HCT116 (cell line): Measurements from ENCODE around the gene ABHD17C. TPM values are rescaled to one million over a fixed set of nuclear protein-coding genes. Genes with fewer than 3 reads are reported as not detected.

Experiments used
- ATAC-seq: fragments of 200-7000 bp; cut with Tn5 transposase; 2 replicates; pipeline ENCODE4 v1.9.1; 2020; ENCODE audit warnings: mild to moderate bottlenecking, moderate library complexity
- BruUV-seq: library from RNA; stranded (reverse); fragments of 400-500 nt; replicated peaks from 2 replicates; lab custom pipeline; 2021; lab: Mats Ljungman, UMichigan
- CTCF ChIA-PET: fragments of 300-600 bp; sonication (Branson Sonifier 250); formaldehyde crosslinking; loops from one replicate; lab custom pipeline; 2021; ENCODE audit warnings: antibody characterized with exemption; lab: Charles Lee
- POLR2A ChIA-PET: fragments of 300-600, 350-600 bp; sonication (Branson Sonifier 250); formaldehyde crosslinking; loops from one replicate; lab custom pipeline; 2021; ENCODE audit warnings: antibody characterized with exemption; lab: Charles Lee
- RAD21 ChIA-PET, 2 experiments: fragments of 300-600 bp; sonication (Branson Sonifier 250); formaldehyde crosslinking; loops; one replicate each; lab custom pipeline; 2023; ENCODE audit warnings: low total read pairs in 2 of 2; ENCODE audit not compliant: uncharacterized antibody in 2 of 2, unreplicated experiment in 2 of 2, low non-redundant PET in 1 of 2; lab: Charles Lee
- DNase-seq: peaks from one replicate; pipeline ENCODE4 v3.0.0-alpha.2; 2010; ENCODE audit warnings: low read depth, low spot score
- H2AFZ ChIP-seq: fragments of 200-600 bp; shearing (Covaris generic), sonication (generic); 2 replicates; pipeline ENCODE4 v1.6.1; 2017; ENCODE audit warnings: low read depth, mixed run types, mixed read lengths, antibody characterized with exemption, low read length; ENCODE audit not compliant: poor library complexity, severe bottlenecking
- H3K27ac ChIP-seq: 2 replicates; pipeline ENCODE4 v1.5.1; 2012; ENCODE audit warnings: low read depth, low read length
- H3K27me3 ChIP-seq: fragments of 200-600 bp; sonication (generic); 2 replicates; pipeline ENCODE4 v1.6.1; 2016; ENCODE audit warnings: mixed run types, low read length, mixed read lengths; ENCODE audit not compliant: insufficient read depth
- H3K36me3 ChIP-seq, 2 experiments: fragments of 200-500 bp in 1 of 2; fragments of 200-600 bp in 1 of 2; sonication (Bioruptor generic) in 1 of 2; sonication (generic) in 1 of 2; 2 replicates each; pipeline versions ENCODE4 v1.5.1 to v1.6.1; 2014 to 2016; ENCODE audit warnings: low read length in 2 of 2, inconsistent platforms in 1 of 2, mixed read lengths in 1 of 2, mixed run types in 1 of 2; ENCODE audit not compliant: insufficient read depth in 2 of 2, control insufficient read depth in 1 of 2
- H3K4me1 ChIP-seq, 2 experiments: fragments of 200-600 bp in 1 of 2; sonication (generic) in 1 of 2; 2 replicates each; pipeline versions ENCODE4 v1.5.1 to v1.6.1; 2012 to 2017; ENCODE audit warnings: low read length in 2 of 2, inconsistent platforms in 1 of 2, mild to moderate bottlenecking in 1 of 2, mixed read lengths in 1 of 2, mixed run types in 1 of 2, moderate library complexity in 1 of 2; ENCODE audit not compliant: insufficient read depth in 2 of 2, control insufficient read depth in 1 of 2
- H3K4me2 ChIP-seq: fragments of 200-600 bp; sonication (generic); 2 replicates; pipeline ENCODE4 v1.6.1; 2017; ENCODE audit warnings: mixed run types, low read length, mixed read lengths
- H3K4me3 ChIP-seq, 2 experiments: fragments of 200-600 bp in 1 of 2; sonication (generic) in 1 of 2; replicated peaks in 1 of 2; 2 replicates each; pipeline ENCODE4 v1.5.1; 2011 to 2016; ENCODE audit warnings: low read length in 2 of 2, control low read depth in 1 of 2, low read depth in 1 of 2, mild to moderate bottlenecking in 1 of 2, mixed read lengths in 1 of 2, mixed run types in 1 of 2
- H3K79me2 ChIP-seq: fragments of 200-600 bp; sonication (generic); 2 replicates; pipeline ENCODE4 v1.6.1; 2017; ENCODE audit warnings: mild to moderate bottlenecking, mixed run types, low read length, moderate library complexity, mixed read lengths; ENCODE audit not compliant: insufficient read depth
- H3K9ac ChIP-seq: fragments of 200-600 bp; sonication (generic); 2 replicates; pipeline ENCODE4 v1.6.1; 2016; ENCODE audit warnings: low read length, mixed read lengths
- H3K9me2 ChIP-seq: fragments of 200-600 bp; sonication (generic), shearing (Covaris generic); 2 replicates; pipeline ENCODE4 v1.6.1; 2017; ENCODE audit warnings: mixed run types, mild to moderate bottlenecking, moderate library complexity; ENCODE audit not compliant: insufficient read depth
- H3K9me3 ChIP-seq, 2 experiments: fragments of 200-500 bp in 1 of 2; fragments of 200-600 bp in 1 of 2; sonication (Bioruptor generic) in 1 of 2; sonication (generic) in 1 of 2; 2 replicates each; pipeline ENCODE4 v1.6.1; 2014 to 2017; ENCODE audit warnings: low read length in 2 of 2, mixed read lengths in 2 of 2, inconsistent platforms in 1 of 2, low read depth in 1 of 2, mild to moderate bottlenecking in 1 of 2, mixed run types in 1 of 2, moderate library complexity in 1 of 2; ENCODE audit not compliant: control insufficient read depth in 1 of 2, insufficient read depth in 1 of 2
- H4K20me1 ChIP-seq: fragments of 200-600 bp; sonication (generic), shearing (Covaris generic); 2 replicates; pipeline ENCODE4 v1.6.1; 2017; ENCODE audit warnings: mixed run types, mild to moderate bottlenecking, moderate library complexity; ENCODE audit not compliant: insufficient read depth
- CEBPB ChIP-seq: IDR thresholded peaks from 2 replicates; pipeline ENCODE4 v1.6.1; 2012; ENCODE audit warnings: low read depth
- EGR1 ChIP-seq: IDR thresholded peaks from 2 replicates; pipeline ENCODE4 v1.6.1; 2012; ENCODE audit warnings: low read depth
- EZH2 ChIP-seq: fragments of 200-600 bp; sonication (generic); IDR thresholded peaks from 2 replicates; pipeline ENCODE4 v1.6.1; 2017; ENCODE audit warnings: antibody characterized with exemption, mixed run types
- FOSL1 ChIP-seq: IDR thresholded peaks from 2 replicates; pipeline ENCODE4 v1.6.1; 2012; ENCODE audit warnings: low read depth
- JUND ChIP-seq: IDR thresholded peaks from 2 replicates; pipeline ENCODE4 v1.6.1; 2012
- POLR2A ChIP-seq: IDR thresholded peaks from 2 replicates; pipeline ENCODE4 v1.7.0; 2011; ENCODE audit warnings: borderline replicate concordance; ENCODE audit not compliant: insufficient read depth, insufficient read length; ENCODE audit errors: extremely low read depth
- POLR2AphosphoS5 ChIP-seq: IDR thresholded peaks from 2 replicates; pipeline ENCODE4 v1.6.1; 2011; ENCODE audit warnings: mild to moderate bottlenecking, low read depth, low read length, moderate library complexity
- RAD21 ChIP-seq: IDR thresholded peaks from 2 replicates; pipeline ENCODE4 v1.6.1; 2012; ENCODE audit warnings: low read depth, mild to moderate bottlenecking
- TCF7L2 ChIP-seq: IDR thresholded peaks from 2 replicates; pipeline ENCODE4 v1.7.0; 2011; ENCODE audit warnings: borderline replicate concordance, inconsistent platforms; ENCODE audit not compliant: insufficient read depth, insufficient read length; ENCODE audit errors: extremely low read depth
- YY1 ChIP-seq: IDR thresholded peaks from 2 replicates; pipeline ENCODE4 v1.6.1; 2011; ENCODE audit warnings: low read length, low read depth, moderate library complexity, mild to moderate bottlenecking; ENCODE audit not compliant: insufficient replicate concordance; ENCODE audit errors: extremely low read depth
- ZFX ChIP-seq: fragments of 450-650 bp; IDR thresholded peaks from 2 replicates; pipeline ENCODE4 v1.6.1; 2017
- ZNF274 ChIP-seq: fragments of 200-500 bp; sonication (Bioruptor generic); IDR thresholded peaks from 2 replicates; pipeline ENCODE4 v1.6.1; 2014; ENCODE audit warnings: mild to moderate bottlenecking, low read depth, low read length, inconsistent platforms
- intact Hi-C: fragments of 100-400 bp; cut with micrococcal nuclease; formaldehyde crosslinking; loops from 2 replicates; pipeline ENCODE4 v1.10.0; 2022
- total RNA-seq: library from RNA; stranded (reverse); gene quantifications from one replicate; pipeline ENCODE4 v1.2.1, GENCODE V29; 2021; ENCODE audit not compliant: unreplicated experiment
- TF ChIP-seq, protein P1 (sequence below): IDR thresholded peaks from 2 replicates; pipeline ENCODE4 v1.6.1; 2011; ENCODE audit warnings: mild to moderate bottlenecking, low read length, moderate library complexity; ENCODE audit not compliant: insufficient replicate concordance; ENCODE audit errors: extremely low read depth

ABHD17C gene
- total RNA-seq, 1 experiment from 2014 or later, result 27.9 TPM

DNA sequence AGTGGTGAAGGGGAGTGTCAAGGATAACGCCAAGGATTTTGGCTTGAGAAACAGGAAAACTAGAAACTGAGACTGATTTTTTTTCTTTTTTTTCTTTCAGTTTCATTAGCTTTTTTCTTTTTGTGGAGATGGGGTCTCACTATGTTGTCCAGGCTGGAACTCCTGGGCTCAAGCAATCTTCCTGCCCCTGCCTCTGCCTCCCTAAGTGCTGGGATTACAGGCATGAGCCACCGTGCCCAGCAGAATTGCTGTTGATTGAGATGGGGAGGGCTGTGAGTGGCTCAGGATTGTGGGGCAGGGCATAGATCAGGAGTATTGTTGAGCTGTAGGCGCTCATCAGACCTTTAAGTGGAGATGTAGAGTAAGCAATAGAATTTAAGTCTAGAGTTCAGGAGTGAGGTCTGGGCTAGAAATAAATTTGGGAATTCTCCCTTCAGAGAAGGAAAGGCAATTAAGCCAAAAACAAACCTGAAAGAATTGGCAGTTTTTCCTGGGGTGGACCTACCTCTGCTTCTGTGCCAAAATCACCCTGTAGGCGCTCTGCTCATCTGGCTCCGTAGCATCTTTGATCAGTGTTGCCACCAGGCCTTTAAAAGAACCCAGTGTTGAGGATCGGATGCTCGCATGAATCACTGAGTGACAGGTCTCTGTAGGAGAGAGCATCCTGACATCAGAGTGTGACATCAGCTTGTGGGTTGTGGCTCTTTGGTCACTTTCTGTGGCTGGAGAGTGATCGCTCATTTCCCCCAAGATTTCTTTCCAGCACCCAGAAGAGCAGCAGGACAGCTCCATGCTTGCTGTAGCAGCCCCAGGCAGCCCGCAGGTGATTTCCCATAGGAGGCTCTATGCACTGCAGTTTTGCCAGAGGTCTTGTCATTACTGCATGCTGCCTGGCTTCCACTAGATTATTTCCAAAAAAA lies 15.8 kb downstream of the ABHD17C start:
- CTCF ChIA-PET, result no interaction called here

DNA sequence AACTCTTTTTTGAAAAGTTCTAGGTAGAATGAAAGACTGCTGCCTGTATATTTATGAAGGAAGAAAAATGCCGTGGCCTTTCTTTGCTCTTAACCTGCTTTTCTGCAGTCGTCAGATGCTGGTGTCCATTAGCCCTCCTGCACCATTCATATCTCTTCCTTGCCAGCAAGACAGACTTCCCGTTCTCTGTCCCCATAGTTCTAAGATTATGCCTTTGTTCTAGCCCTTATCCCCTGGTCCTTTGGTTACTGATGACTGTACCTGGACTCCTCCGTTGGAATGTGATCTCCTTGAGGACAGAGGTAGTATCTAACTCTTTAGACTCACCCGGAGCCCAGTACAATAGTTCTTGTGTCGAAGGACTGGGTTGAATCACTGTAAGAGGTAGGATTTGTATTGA lies 16.8 kb downstream of the ABHD17C start:
- intact Hi-C loops, result no loop called here
- H3K27ac ChIP-seq, result no peak overlapping the region
- ChIA-PET RAD21 (interaction anchor here in 1 of 2 experiments (0.5 kb wide), 1 partner anchor 258 kb away, joined by 3 read pairs; no protein-coding TSS in a partner anchor), POLR2A (no interaction called here), CTCF (no interaction called here)
- peaks cover 4% of the 10 kb centered on the region; the same call in 1 of the 2 replicates for H4K20me1 ChIP-seq
- no peaks in the 10 kb centered on the region for H3K9me3 ChIP-seq
- H3K9ac ChIP-seq, result no peak overlapping the region
- no peak overlapping the region for H2AFZ ChIP-seq
- no peak for DNase-seq
- no peak overlapping the region for H3K4me2 ChIP-seq
- no peak overlapping the region for H3K4me3 ChIP-seq
- BruUV-seq, result no TSS peak
- no peaks in the 10 kb centered on the region for H3K9me2 ChIP-seq
- no peaks in the 10 kb centered on the region for H3K27me3 ChIP-seq
- ATAC-seq, result no peak
- H3K36me3 ChIP-seq, result no peaks in the 10 kb centered on the region
- peaks cover 86% of the 10 kb centered on the region for H3K79me2 ChIP-seq
- H3K4me1 ChIP-seq, result peaks cover 3 to 11% of the 10 kb centered on the region in 2 experiments; a peak in 2 of 4 replicates
- TF ChIP-seq POLR2AphosphoS5 (no peak), JUND (no peak), TCF7L2 (no peak), FOSL1 (no peak), YY1 (no peak), ZNF274 (no peak), POLR2A (no peak), CEBPB (no peak)
- TF ChIP-seq, protein P1, sequence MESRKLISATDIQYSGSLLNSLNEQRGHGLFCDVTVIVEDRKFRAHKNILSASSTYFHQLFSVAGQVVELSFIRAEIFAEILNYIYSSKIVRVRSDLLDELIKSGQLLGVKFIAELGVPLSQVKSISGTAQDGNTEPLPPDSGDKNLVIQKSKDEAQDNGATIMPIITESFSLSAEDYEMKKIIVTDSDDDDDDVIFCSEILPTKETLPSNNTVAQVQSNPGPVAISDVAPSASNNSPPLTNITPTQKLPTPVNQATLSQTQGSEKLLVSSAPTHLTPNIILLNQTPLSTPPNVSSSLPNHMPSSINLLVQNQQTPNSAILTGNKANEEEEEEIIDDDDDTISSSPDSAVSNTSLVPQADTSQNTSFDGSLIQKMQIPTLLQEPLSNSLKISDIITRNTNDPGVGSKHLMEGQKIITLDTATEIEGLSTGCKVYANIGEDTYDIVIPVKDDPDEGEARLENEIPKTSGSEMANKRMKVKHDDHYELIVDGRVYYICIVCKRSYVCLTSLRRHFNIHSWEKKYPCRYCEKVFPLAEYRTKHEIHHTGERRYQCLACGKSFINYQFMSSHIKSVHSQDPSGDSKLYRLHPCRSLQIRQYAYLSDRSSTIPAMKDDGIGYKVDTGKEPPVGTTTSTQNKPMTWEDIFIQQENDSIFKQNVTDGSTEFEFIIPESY, result no peak

More for the DNA sequence above, 15.8 kb downstream of the ABHD17C start:
- no peaks in the 10 kb centered on the region for H3K36me3 ChIP-seq
- H3K4me1 ChIP-seq, result peaks cover 3 to 11% of the 10 kb centered on the region in 2 experiments; a peak in 2 of 4 replicates
- DNase-seq (no peak), ATAC-seq (no peak)
- no peaks in the 10 kb centered on the region for H3K9me3 ChIP-seq
- no TSS peak for BruUV-seq
- H3K4me3 ChIP-seq, result no peak overlapping the region
- H3K27ac ChIP-seq, result no peak overlapping the region
- H4K20me1 ChIP-seq, result peaks cover 4% of the 10 kb centered on the region; the same call in 1 of the 2 replicates
- POLR2A ChIA-PET, result no interaction called here
- H3K9me2 ChIP-seq, result no peaks in the 10 kb centered on the region
- H3K4me2 ChIP-seq, result no peak overlapping the region
- peaks cover 86% of the 10 kb centered on the region for H3K79me2 ChIP-seq
- no peaks in the 10 kb centered on the region for H3K27me3 ChIP-seq
- RAD21 ChIA-PET, result no interaction called here
- H3K9ac ChIP-seq, result no peak overlapping the region
- intact Hi-C loops, result no loop called here
- TF ChIP-seq RAD21 (no peak), EGR1 (no peak), EZH2 (no peak), ZFX (no peak), TCF7L2 (no peak)
- H2AFZ ChIP-seq, result no peak overlapping the region
